Measurements from ENCODE around the gene CFAP46. TPM values are rescaled to one million over a fixed set of nuclear protein-coding genes. Genes with fewer than 3 reads are reported as not detected.

The CFAP46 gene
- polyA plus RNA-seq, 1 donor from 2014 or later, result 2.6 TPM

DNA sequence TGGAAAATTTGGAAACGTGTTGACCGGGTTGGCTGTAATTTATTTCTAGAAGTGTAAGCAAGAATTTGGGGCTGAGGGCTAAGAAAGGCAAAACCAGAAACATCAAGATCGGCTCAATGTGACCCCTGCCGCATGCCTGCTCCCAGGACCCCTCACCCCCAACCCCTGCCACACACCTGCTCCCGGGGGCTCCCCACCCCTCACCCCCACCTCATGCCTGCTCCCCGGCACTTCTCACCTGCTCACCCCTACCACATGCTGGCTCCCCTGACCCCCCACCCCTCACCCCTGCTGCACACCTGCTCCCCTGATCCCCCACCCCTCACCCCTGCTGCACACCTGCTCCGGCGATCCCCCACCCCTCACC is 19.0 kb upstream of the CFAP46 start:
- TF ChIP-seq EP300 (conservative IDR thresholded peaks at IDR 0.05; ENCODE audit: poor library complexity, severe bottlenecking) (no peak), SMC3 (conservative IDR thresholded peaks at IDR 0.05; ENCODE audit: poor library complexity) (no peak), EZH2 (IDR thresholded peaks at IDR 0.05; ENCODE audit: borderline replicate concordance, insufficient read depth, low read length, poor library complexity, severe bottlenecking) (no peak), TAF1 (IDR thresholded peaks at IDR 0.05; ENCODE audit: low read depth) (no peak), MXI1 (conservative IDR thresholded peaks at IDR 0.05; ENCODE audit: poor library complexity, severe bottlenecking) (no peak), POLR2AphosphoS5 (IDR thresholded peaks at IDR 0.05) (no peak), RAD21 (conservative IDR thresholded peaks at IDR 0.05) (no peak)
- TF ChIP-seq, protein P1, sequence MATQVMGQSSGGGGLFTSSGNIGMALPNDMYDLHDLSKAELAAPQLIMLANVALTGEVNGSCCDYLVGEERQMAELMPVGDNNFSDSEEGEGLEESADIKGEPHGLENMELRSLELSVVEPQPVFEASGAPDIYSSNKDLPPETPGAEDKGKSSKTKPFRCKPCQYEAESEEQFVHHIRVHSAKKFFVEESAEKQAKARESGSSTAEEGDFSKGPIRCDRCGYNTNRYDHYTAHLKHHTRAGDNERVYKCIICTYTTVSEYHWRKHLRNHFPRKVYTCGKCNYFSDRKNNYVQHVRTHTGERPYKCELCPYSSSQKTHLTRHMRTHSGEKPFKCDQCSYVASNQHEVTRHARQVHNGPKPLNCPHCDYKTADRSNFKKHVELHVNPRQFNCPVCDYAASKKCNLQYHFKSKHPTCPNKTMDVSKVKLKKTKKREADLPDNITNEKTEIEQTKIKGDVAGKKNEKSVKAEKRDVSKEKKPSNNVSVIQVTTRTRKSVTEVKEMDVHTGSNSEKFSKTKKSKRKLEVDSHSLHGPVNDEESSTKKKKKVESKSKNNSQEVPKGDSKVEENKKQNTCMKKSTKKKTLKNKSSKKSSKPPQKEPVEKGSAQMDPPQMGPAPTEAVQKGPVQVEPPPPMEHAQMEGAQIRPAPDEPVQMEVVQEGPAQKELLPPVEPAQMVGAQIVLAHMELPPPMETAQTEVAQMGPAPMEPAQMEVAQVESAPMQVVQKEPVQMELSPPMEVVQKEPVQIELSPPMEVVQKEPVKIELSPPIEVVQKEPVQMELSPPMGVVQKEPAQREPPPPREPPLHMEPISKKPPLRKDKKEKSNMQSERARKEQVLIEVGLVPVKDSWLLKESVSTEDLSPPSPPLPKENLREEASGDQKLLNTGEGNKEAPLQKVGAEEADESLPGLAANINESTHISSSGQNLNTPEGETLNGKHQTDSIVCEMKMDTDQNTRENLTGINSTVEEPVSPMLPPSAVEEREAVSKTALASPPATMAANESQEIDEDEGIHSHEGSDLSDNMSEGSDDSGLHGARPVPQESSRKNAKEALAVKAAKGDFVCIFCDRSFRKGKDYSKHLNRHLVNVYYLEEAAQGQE (IDR thresholded peaks at IDR 0.05; ENCODE audit: borderline replicate concordance), result no peak
- TF ChIP-seq, protein P2, sequence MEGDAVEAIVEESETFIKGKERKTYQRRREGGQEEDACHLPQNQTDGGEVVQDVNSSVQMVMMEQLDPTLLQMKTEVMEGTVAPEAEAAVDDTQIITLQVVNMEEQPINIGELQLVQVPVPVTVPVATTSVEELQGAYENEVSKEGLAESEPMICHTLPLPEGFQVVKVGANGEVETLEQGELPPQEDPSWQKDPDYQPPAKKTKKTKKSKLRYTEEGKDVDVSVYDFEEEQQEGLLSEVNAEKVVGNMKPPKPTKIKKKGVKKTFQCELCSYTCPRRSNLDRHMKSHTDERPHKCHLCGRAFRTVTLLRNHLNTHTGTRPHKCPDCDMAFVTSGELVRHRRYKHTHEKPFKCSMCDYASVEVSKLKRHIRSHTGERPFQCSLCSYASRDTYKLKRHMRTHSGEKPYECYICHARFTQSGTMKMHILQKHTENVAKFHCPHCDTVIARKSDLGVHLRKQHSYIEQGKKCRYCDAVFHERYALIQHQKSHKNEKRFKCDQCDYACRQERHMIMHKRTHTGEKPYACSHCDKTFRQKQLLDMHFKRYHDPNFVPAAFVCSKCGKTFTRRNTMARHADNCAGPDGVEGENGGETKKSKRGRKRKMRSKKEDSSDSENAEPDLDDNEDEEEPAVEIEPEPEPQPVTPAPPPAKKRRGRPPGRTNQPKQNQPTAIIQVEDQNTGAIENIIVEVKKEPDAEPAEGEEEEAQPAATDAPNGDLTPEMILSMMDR (IDR thresholded peaks at IDR 0.05; ENCODE audit: poor library complexity, severe bottlenecking), result no peak
- Histone ChIP-seq H3K9me3 (ENCODE audit: low read length) (no peaks in the 10 kb centered on the region), H2AFZ (ENCODE audit: low read depth, low read length) (no peak overlapping the region), H3K27me3 (ENCODE audit: insufficient read depth, low read depth, low read length) (no peaks in the 10 kb centered on the region), H3F3A (ENCODE audit: insufficient read depth, low read length, poor library complexity, severe bottlenecking) (no peaks in the 10 kb centered on the region), H3K36me3 (ENCODE audit: insufficient read depth, low read length) (no peaks in the 10 kb centered on the region), H3K79me2 (replicated peaks; ENCODE audit: insufficient read depth, low read length) (no peaks in the 10 kb centered on the region), H3K27ac (ENCODE audit: low read length) (no peak overlapping the region), H3K4me2 (ENCODE audit: low read length) (no peak overlapping the region), H4K20me1 (ENCODE audit: insufficient read depth) (no peaks in the 10 kb centered on the region), H3K9me2 (ENCODE audit: insufficient read depth, low read length) (no peaks in the 10 kb centered on the region), H3K4me3 (ENCODE audit: low read length) (no peak overlapping the region), H3K9ac (ENCODE audit: low read length) (no peak overlapping the region)

DNA sequence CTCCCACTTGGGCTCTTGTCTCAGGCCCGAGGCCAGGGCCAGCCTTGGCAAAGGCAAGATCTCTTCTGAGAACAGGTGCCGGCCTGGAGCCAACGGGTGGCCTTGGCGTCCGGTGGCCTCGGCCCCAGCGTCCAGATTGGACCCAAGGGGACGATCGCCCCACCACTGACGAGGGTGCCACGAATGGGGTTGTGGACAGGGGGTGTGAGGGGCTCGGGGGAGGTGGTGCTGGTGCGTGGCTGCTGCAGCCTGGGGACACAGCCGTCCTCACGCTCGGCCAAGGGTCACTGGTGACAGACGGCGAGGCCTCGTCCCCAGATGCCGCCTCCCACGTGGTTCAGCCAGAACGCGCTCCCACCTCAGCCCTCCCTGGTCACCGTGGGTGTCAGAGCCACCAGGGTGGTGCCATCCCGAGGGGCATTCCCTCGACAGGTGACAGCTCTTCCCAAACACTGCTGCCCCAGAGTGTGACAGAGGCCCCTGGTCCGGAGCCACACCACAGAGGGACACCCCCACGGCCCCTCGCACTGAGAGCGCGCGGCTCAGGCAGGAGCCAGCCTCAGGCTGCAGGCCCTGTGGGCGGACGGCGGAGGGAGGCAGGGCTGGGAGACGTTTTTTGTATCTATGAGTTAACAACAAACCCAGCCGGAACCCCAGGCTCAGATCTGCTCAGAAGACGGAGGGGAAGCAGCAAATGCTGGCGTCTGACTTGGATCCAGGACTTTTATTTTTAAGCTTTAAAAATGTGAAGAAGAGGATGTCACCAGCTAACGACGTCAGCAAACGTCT is 18.5 kb upstream of the CFAP46 start:
- no peaks in the 10 kb centered on the region for H3K9me2 ChIP-seq (ENCODE audit: insufficient read depth, low read length)
- no peak overlapping the region for H3K27ac ChIP-seq (ENCODE audit: low read length)
- no peak overlapping the region for H2AFZ ChIP-seq (ENCODE audit: low read depth, low read length)
- H3K27me3 ChIP-seq (ENCODE audit: insufficient read depth, low read depth, low read length), result no peaks in the 10 kb centered on the region
- no peaks in the 10 kb centered on the region for H3K79me2 ChIP-seq (replicated peaks; ENCODE audit: insufficient read depth, low read length)
- H3K9me3 ChIP-seq (ENCODE audit: low read length), result no peaks in the 10 kb centered on the region
- no peak overlapping the region for H3K9ac ChIP-seq (ENCODE audit: low read length)
- no peaks in the 10 kb centered on the region for H4K20me1 ChIP-seq (ENCODE audit: insufficient read depth)
- TF ChIP-seq SMC3 (conservative IDR thresholded peaks at IDR 0.05; ENCODE audit: poor library complexity) (no peak), TAF1 (IDR thresholded peaks at IDR 0.05; ENCODE audit: low read depth) (no peak), MXI1 (conservative IDR thresholded peaks at IDR 0.05; ENCODE audit: poor library complexity, severe bottlenecking) (no peak), POLR2AphosphoS5 (IDR thresholded peaks at IDR 0.05) (no peak), EZH2 (IDR thresholded peaks at IDR 0.05; ENCODE audit: borderline replicate concordance, insufficient read depth, low read length, poor library complexity, severe bottlenecking) (no peak), RAD21 (conservative IDR thresholded peaks at IDR 0.05) (no peak), EP300 (conservative IDR thresholded peaks at IDR 0.05; ENCODE audit: poor library complexity, severe bottlenecking) (no peak)
- TF ChIP-seq, protein P2 (IDR thresholded peaks at IDR 0.05; ENCODE audit: poor library complexity, severe bottlenecking), result no peak
- TF ChIP-seq, protein P1 (IDR thresholded peaks at IDR 0.05; ENCODE audit: borderline replicate concordance), result no peak
- no peaks in the 10 kb centered on the region for H3F3A ChIP-seq (ENCODE audit: insufficient read depth, low read length, poor library complexity, severe bottlenecking)
- H3K36me3 ChIP-seq (ENCODE audit: insufficient read depth, low read length), result no peaks in the 10 kb centered on the region
- H3K4me3 ChIP-seq (ENCODE audit: low read length), result no peak overlapping the region
- no peak overlapping the region for H3K4me2 ChIP-seq (ENCODE audit: low read length)

All from neural cell (in vitro differentiated cells).